T-helper 22 cell (primary cell): ENCODE results near the gene CLTCL1.
"Not testable (repeated sequence)": the region's sequence is repeated elsewhere in the genome, so short reads cannot be mapped to it uniquely, and the experiment has no call there.

Experiments
- DNase-seq: peaks from one replicate; pipeline ENCODE4 v3.0.0-alpha.2; 2020; ENCODE audit warnings: low read depth

The CLTCL1 gene

DNA sequence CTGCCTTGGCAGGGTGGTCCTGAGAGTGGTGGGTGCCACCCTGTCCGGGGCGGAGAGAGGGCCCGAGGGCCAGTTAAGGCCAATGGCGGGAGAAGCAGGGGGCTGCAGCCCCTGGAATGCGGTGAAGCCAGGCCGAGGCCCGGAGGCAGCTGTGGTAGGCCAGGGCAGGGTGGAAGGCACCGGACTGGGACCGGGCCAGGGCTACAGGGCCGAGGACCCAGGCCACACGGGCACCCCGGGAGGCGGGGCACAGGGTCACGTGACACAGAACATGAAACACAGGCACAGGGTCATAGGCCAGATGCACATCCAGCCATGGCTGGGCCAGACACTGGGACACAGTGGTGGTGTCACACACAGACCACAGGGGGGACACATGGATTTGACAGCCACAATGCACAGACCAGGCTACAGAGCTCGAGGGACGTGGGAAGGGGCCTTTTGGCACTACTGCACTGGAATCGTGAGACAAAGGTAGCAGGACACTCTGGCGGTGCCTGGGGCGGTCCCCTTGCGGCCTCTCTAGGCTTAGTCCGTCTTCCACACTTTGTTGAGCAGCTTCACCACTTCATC lies 115.8 kb downstream of the CLTCL1 start:
- no peak for DNase-seq

DNA sequence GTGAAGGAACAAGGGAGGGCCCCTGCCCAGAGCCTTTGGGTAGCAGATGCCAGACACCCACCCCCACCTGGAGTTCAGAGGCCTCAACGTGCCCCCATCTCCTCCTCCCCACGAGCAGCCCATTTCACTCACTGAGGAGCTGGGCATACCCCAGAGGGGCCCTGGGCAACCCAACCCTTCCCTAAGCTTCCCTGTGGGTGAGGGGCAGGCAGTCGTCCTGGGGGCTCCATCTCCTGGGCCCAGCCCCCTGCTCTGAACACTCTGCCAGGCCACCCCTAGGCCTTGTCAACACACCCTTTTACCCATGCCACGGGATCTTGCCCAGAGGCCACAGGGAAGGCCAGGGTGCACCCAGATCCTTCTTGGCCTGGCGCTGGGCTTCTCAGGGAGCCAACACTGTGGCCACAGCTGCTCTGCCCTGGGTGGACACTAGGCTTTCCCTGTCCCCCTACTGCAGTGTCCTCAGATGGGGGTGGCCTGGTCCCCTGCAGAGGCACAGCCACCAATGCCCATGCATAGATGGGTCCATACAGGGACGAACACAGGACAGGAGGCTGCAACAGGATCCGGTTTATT lies 116.4 kb downstream of the CLTCL1 start:
- no peak for DNase-seq

- no peak for DNase-seq
These were observed 117.2 kb downstream of the CLTCL1 start for GRCh38 chr22:19174106-19175025.

GRCh38 chr22:19173047-19174035 lies 118.2 kb downstream of the CLTCL1 start:
- DNase-seq, result no peak

- no peak for DNase-seq
These were observed 119.1 kb downstream of the CLTCL1 start for GRCh38 chr22:19172213-19173046.

GRCh38 chr22:19169947-19170318 lies 121.6 kb downstream of the CLTCL1 start:
- DNase-seq, result no peak

- DNase-seq, result no peak
These were observed 122.2 kb downstream of the CLTCL1 start for GRCh38 chr22:19169002-19169946.

GRCh38 chr22:19168088-19168890 lies 123.2 kb downstream of the CLTCL1 start:
- no peak for DNase-seq

DNA sequence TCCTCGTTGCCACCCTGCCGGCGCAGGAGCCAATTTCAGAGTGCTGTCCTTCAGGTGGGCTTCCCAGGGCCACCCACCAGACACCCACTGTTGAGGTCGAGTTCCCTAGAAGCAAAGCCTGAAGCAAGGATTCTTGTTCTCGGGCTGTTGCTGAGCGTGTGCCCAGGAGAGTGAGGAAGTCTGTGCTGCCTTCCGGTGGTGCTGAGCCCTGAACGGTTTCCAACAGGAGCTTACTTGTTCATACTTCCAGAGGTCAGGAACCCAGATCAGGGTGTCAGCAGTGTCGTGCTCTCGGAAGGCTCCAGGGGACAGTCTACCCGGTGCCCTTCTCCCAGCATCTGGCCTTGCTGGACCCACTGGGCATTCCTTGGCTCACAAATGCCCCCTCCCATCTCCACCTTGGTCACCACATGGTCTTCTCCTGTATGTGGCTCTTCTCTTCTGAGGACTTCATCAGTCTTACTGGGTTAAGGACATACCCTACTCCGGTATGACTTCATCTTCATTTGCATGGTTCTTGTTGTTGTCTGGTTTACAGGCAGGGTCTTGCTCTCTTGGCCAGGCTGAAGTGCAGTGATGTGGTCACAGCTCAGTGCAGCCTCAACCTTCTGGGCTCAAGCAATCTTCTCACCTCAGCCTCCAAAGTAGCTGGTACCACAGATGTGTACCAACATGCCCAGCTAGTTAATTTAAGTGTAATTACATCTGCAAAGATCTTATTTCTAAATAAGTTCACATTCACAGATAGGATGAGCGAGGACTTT lies 124.2 kb downstream of the CLTCL1 start:
- DNase-seq, result no peak

DNA sequence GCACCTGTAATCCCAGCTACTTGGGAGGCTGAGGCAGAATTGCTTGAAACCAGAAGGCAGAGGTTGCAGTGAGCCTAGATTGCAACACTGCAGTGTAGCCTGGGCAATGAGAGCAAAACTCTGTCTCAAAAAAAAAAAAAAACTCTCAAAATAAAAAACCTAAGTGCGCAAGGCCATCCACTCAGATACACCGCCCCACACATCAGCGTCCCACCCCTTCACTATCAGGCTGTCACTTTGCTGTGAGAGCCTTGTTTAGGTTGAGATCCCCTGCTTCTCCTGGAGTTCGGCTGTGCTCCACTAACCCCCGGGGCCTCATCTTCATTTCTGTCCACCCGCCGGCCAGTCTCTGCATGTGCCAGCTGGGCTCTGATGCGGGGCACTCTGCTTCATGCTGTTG lies 125.1 kb downstream of the CLTCL1 start:
- no peak for DNase-seq

GRCh38 chr22:19164425-19164824 lies 127.1 kb downstream of the CLTCL1 start:
- no peak for DNase-seq

- not testable (repeated sequence) for DNase-seq
These were observed 132.9 kb downstream of the CLTCL1 start for GRCh38 chr22:19158649-19159048.

DNA sequence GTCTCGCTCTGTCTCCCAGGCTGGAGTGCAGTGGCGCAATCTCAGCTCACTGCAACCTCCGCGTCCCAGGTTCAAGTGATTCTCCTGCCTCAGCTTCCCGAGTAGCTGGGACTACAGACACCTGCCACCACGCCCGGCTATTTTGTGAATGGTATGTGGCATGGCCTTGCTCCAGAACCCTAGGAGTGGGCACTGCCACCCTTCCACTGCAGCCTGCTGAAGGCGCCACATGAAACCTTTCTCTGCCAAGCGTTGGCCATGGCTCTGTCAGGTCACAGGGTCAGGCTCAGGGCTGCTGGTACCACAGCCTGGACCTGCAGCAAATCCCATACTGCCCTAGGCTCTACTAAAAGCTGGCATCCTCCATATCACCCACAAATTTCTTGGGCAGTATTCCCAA lies 135.4 kb downstream of the CLTCL1 start:
- DNase-seq, result not testable (repeated sequence)

- no peak for DNase-seq
These were observed 138.3 kb downstream of the CLTCL1 start for GRCh38 chr22:19152942-19153883.

DNA sequence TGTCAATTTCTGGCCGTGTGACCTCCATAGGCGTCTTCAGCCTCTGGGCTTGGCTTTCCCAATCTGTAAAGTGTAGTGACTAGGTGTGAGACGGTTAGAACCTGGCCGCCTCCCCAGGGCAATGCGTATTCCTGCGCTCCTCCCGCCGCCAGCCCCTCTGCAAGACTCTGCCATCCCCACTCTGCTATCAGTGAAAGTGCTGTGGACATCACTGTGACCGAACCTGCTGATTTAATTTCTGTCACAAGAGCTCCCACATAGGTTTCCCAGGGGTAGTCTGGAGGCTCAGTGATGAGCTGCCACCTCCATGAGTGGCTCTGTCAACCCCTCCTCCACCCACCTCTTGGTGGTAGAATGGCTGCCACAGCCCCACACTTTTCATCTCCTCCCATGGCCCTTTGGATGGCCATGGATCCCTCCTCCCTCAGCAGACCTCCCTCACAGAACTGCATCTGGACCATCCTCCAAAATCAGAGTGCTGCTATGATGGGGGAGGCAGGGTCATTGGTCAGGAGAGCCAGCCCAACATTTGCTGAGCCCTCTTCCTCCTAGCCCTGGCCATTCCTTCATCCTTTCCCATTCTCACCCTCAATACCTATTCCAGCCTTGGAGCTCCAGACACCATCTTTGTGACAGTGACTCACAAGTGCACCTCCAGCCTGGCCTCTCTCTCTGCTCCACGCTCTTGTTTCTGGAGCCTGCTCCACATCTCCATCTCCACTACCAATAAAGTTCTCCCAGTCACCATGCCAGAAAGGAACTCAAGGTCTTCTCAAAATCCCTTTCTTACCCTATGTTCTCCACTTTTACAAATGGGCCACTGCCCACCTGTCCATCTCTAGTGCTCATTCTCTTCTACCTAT lies 140.0 kb downstream of the CLTCL1 start:
- no peak for DNase-seq
